Upper lobe of left lung (tissue), 6 donors: ENCODE data around the gene UBA6. TPM values are rescaled to one million over a fixed set of nuclear protein-coding genes. Genes with fewer than 3 reads are reported as not detected.

Experiments used
- ATAC-seq, 2 donors: fragments of 200-7000 bp; cut with Tn5 transposase; one replicate each; pipeline ENCODE4 v1.9.1; 2022; ENCODE audit warnings: mild to moderate bottlenecking in 2 of 2, moderate library complexity in 2 of 2; ENCODE audit not compliant: low FRiP score in 2 of 2
- DNase-seq, 2 donors: peaks; one replicate each; pipeline ENCODE4 v3.0.0-alpha.2; 2019 to 2020
- H3K27ac ChIP-seq, 4 donors: fragments of 200-600 bp; sonication (generic); one replicate each; pipeline ENCODE4 v1.5.1; 2016 to 2019
- H3K27me3 ChIP-seq, 4 donors: fragments of 200-600 bp; sonication (generic); one replicate each; pipeline ENCODE4 v1.5.1; 2017 to 2019
- H3K36me3 ChIP-seq, 4 donors: fragments of 200-600 bp; sonication (generic); one replicate each; pipeline ENCODE4 v1.5.1; 2016 to 2019
- H3K4me1 ChIP-seq, 4 donors: fragments of 200-600 bp; sonication (generic); one replicate each; pipeline ENCODE4 v1.5.1; 2018 to 2019
- H3K4me3 ChIP-seq, 4 donors: fragments of 200-600 bp; sonication (generic); one replicate each; pipeline ENCODE4 v1.5.1; 2017 to 2019; ENCODE audit warnings: mild to moderate bottlenecking in 2 of 4, moderate library complexity in 1 of 4
- H3K9me3 ChIP-seq, 4 donors: fragments of 200-600 bp; sonication (generic); one replicate each; pipeline ENCODE4 v1.5.1; 2018 to 2019
- CTCF ChIP-seq, 6 experiments: fragments of 450-650 bp in 4 of 6; fragments of 200-600 bp in 2 of 6; sonication (generic) in 2 of 6; IDR thresholded peaks; one replicate each; pipeline ENCODE4 v1.5.1; 2016 to 2019; ENCODE audit warnings: antibody characterized with exemption in 6 of 6
- EP300 ChIP-seq, 4 donors: sonication (generic); formaldehyde crosslinking; IDR thresholded peaks; one replicate each; pipeline ENCODE4 v1.5.1; 2017; ENCODE audit warnings: antibody characterized with exemption in 4 of 4, control low read depth in 2 of 4
- POLR2A ChIP-seq, 4 donors: fragments of 450-650 bp; IDR thresholded peaks; one replicate each; pipeline ENCODE4 v1.5.1; 2016 to 2017; ENCODE audit warnings: antibody characterized with exemption in 4 of 4, mild to moderate bottlenecking in 2 of 4
- POLR2AphosphoS5 ChIP-seq, 2 donors: sonication (generic); formaldehyde crosslinking; IDR thresholded peaks; one replicate each; pipeline ENCODE4 v1.5.1; 2017; ENCODE audit warnings: antibody characterized with exemption in 2 of 2
- WGBS, 2 donors: methylation state at CpG; one replicate each; pipeline ENCODE4 v1.1.5; 2017 to 2018; 5-methylcytosine and 5-hydroxymethylcytosine counted together
- total RNA-seq, 6 donors: library from RNA; depleted of rRNA in 4 of 6; stranded (reverse); fragments of >200 nt in 4 of 6; gene quantifications; one replicate each; pipeline versions ENCODE4 v1.1.0 to v1.2.1, GENCODE V29; 2016 to 2021
- donor health status: DM: no; HTN: no; CAD: no; lungs with moderate emphysema.
- donor health status: DM: no; HTN: yes; CAD: no; lungs with severe emphysema.

Gene UBA6
- total RNA-seq, 6 donors from 2014 or later, result 13.9 to 63.9 (median 45.2) TPM

- WGBS, 2 donors, result 79 to 93% methylated on average over 2 of the region's 2 CpGs
- TF ChIP-seq EP300 (IDR thresholded peaks at IDR 0.05) (no peak), POLR2A (IDR thresholded peaks at IDR 0.05) (no peak), POLR2AphosphoS5 (IDR thresholded peaks at IDR 0.05) (no peak), CTCF (IDR thresholded peaks at IDR 0.05) (no peak)
- Histone ChIP-seq H3K36me3 (peaks cover 7 to 82% (median 31%) of the 10 kb centered on the region in 4 donors), H3K27ac (no peak overlapping the region), H3K27me3 (no peaks in the 10 kb centered on the region), H3K4me3 (no peak overlapping the region), H3K4me1 (no peaks in the 10 kb centered on the region), H3K9me3 (no peaks in the 10 kb centered on the region)
- no peak for DNase-seq
- no peak for ATAC-seq
These were observed 26.9 kb downstream of the UBA6 start for GRCh38 chr4:67674098-67674497.

- no peak for ATAC-seq
- H3K36me3 ChIP-seq, result peaks cover 20 to 85% (median 27%) of the 10 kb centered on the region in 4 donors
- TF ChIP-seq EP300 (IDR thresholded peaks at IDR 0.05), result no peak
- WGBS, 2 donors, result 95 to 96% methylated on average over 3 of the region's 3 CpGs
- H3K27ac ChIP-seq, result no peak overlapping the region
- H3K4me1 ChIP-seq, result no peaks in the 10 kb centered on the region
- H3K9me3 ChIP-seq, result no peaks in the 10 kb centered on the region
- no peaks in the 10 kb centered on the region for H3K27me3 ChIP-seq
- DNase-seq, result no peak
- no peak overlapping the region for H3K4me3 ChIP-seq
These were observed 32.6 kb downstream of the UBA6 start for GRCh38 chr4:67668315-67668714.

- H3K4me3 ChIP-seq, result no peak overlapping the region
- peaks cover 14 to 66% (median 31%) of the 10 kb centered on the region in 4 donors for H3K36me3 ChIP-seq
- H3K27me3 ChIP-seq, result no peaks in the 10 kb centered on the region
- WGBS, 2 donors, result 93 to 97% methylated on average over 4 of the region's 4 CpGs
- H3K27ac ChIP-seq, result no peak overlapping the region
- H3K9me3 ChIP-seq, result peaks cover 0 to 11% (median 4%) of the 10 kb centered on the region in 4 donors
- DNase-seq (no peak), ATAC-seq (no peak)
- no peak for TF ChIP-seq POLR2A (IDR thresholded peaks at IDR 0.05)
- no peak for TF ChIP-seq EP300 (IDR thresholded peaks at IDR 0.05)
- H3K4me1 ChIP-seq, result no peaks in the 10 kb centered on the region
These were observed 40.5 kb downstream of the UBA6 start for GRCh38 chr4:67660418-67660817.

- ATAC-seq, result no peak
- peaks cover 11 to 53% (median 31%) of the 10 kb centered on the region in 4 donors for H3K36me3 ChIP-seq
- TF ChIP-seq CTCF (IDR thresholded peaks at IDR 0.05) (no peak), POLR2AphosphoS5 (IDR thresholded peaks at IDR 0.05) (no peak), POLR2A (IDR thresholded peaks at IDR 0.05) (no peak), EP300 (IDR thresholded peaks at IDR 0.05) (no peak)
- peaks cover 0 to 11% (median 4%) of the 10 kb centered on the region in 4 donors for H3K9me3 ChIP-seq
- H3K27ac ChIP-seq, result no peak overlapping the region
- 89 to 98% methylated on average over 2 of the region's 2 CpGs for WGBS, 2 donors
- H3K27me3 ChIP-seq, result no peaks in the 10 kb centered on the region
- DNase-seq, result no peak
- no peaks in the 10 kb centered on the region for H3K4me1 ChIP-seq
- no peak overlapping the region for H3K4me3 ChIP-seq
These were observed 41.9 kb downstream of the UBA6 start for GRCh38 chr4:67659065-67659464.

- ATAC-seq (no peak), DNase-seq (no peak)
- H3K4me3 ChIP-seq, result no peak overlapping the region
- TF ChIP-seq POLR2A (IDR thresholded peaks at IDR 0.05) (no peak), POLR2AphosphoS5 (IDR thresholded peaks at IDR 0.05) (no peak)
- no peak overlapping the region for H3K27ac ChIP-seq
- 94 to 95% methylated on average over 3 of the region's 3 CpGs for WGBS, 2 donors
- peaks cover 9 to 50% (median 30%) of the 10 kb centered on the region in 4 donors for H3K36me3 ChIP-seq
- peaks cover 0 to 11% (median 4%) of the 10 kb centered on the region in 4 donors for H3K9me3 ChIP-seq
- H3K27me3 ChIP-seq, result no peaks in the 10 kb centered on the region
- H3K4me1 ChIP-seq, result no peaks in the 10 kb centered on the region
These were observed 42.7 kb downstream of the UBA6 start for GRCh38 chr4:67658302-67658701.

GRCh38 chr4:67651536-67651935 lies 49.4 kb downstream of the UBA6 start:
- no peak for DNase-seq

More at GRCh38 chr4:67651536-67651935, 49.4 kb downstream of the UBA6 start:
- H3K9me3 ChIP-seq, result no peaks in the 10 kb centered on the region
- H3K4me3 ChIP-seq, result no peak overlapping the region
- H3K27me3 ChIP-seq, result no peaks in the 10 kb centered on the region
- H3K27ac ChIP-seq, result no peak overlapping the region
- ATAC-seq, result no peak
- no peaks in the 10 kb centered on the region for H3K4me1 ChIP-seq
- TF ChIP-seq POLR2A (IDR thresholded peaks at IDR 0.05) (no peak), CTCF (IDR thresholded peaks at IDR 0.05) (no peak), POLR2AphosphoS5 (IDR thresholded peaks at IDR 0.05) (no peak), EP300 (IDR thresholded peaks at IDR 0.05) (no peak)
- peaks cover 0 to 45% (median 11%) of the 10 kb centered on the region in 4 donors for H3K36me3 ChIP-seq
